HuH-7 (cell line): ENCODE data around the gene ELOF1.
A peak's percentile ranks its signal among the peaks of the same experiment; 100 is the strongest.
"Not testable (repeated sequence)": the region's sequence is repeated elsewhere in the genome, so short reads cannot be mapped to it uniquely, and the experiment has no call there.

Source experiments
- DNase-seq: peaks from one replicate; pipeline ENCODE4 v3.0.0; 2011; ENCODE audit warnings: low spot score

ELOF1 gene

DNA sequence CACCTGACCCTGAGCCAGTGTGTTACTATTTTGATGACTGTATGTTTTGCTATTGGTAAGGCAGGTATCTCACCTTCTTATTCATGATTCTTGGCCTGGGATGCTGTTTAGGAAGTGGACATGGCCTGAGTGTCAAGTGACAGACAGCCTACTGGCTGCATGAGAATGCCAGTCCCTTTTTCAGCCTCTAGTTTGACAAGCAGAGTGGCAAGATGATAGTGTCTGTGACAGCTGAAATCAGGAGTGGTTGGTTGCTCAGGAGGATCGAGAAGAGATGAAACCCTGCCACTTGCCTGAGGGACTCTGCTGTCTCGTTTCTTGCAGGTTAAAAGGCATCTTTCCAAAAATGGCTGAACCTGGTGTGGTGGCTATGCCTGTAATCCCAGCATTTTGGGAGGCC is 7.1 kb upstream of the ELOF1 start:
- DNase-seq: no peak

DNA sequence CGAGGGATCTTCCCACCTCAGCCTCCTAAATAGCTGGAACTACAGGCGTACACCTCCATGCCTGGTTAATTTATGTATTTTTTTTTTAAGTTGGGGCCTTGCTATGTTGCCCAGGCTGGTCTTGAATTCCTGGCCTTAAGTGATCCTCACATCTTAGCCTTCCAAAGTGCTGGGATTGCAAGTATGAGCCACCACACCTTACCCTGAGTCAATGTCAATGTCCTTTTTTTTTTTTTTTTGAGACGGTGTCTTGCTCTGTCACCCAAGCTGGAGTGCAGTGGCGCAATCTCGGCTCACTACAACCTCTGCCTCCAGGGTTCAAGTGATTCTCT is 6.6 kb upstream of the ELOF1 start:
- not testable (repeated sequence) for DNase-seq

DNA sequence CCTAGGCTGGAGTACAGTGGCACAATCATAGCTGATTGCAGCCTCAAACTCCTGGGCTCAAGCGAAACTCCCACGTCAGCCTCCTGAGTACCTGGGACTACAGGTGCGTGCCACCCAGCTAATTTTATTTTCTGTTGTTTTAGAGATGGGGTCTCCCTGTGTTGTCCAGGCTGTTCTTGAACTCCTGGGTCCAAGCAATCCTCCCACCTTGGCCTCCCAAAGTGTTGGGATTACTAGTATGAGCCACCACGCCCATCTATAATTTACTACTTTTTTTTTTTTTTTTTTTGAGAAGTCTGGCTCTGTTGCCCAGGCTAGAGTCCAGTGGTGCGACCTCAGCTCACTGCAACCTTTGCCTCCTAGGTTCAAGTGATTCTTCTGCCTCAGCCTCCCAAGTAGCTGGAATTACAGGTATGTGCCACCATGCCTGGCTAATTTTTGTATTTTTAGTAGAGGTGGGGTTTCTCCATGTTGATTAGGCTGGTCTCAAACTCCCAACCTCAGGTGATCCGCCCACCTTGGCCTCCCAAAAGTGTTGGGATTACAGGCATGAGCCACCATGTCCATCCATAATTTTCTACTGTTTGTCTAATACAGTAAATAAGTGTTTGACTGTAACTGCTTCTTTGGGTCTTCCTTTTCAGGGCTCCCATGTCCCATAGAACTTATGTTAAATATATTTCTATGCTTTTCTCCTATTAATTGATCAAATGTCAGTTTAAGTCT is 5.2 kb upstream of the ELOF1 start:
- DNase-seq: not testable (repeated sequence)

DNA sequence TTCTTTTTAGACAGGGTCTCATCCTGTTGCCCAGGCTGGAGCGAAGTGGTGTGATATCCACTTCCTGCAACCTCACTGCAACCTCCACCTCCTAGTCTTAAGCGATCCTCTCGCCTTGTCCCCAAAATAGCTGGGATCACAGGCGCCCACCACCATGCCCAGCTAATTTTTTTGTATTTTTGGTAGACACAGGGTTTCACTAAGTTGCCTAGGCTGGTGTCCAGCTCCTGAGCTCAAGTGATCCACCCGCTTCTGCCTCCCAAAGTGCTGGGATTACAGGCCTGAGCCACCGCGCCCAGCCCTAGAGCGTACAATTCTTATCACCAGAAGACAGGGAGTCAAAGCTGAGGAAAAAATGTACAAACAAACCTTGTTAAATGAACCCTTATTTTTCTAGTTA is 4.5 kb upstream of the ELOF1 start:
- DNase-seq: no peak

DNA sequence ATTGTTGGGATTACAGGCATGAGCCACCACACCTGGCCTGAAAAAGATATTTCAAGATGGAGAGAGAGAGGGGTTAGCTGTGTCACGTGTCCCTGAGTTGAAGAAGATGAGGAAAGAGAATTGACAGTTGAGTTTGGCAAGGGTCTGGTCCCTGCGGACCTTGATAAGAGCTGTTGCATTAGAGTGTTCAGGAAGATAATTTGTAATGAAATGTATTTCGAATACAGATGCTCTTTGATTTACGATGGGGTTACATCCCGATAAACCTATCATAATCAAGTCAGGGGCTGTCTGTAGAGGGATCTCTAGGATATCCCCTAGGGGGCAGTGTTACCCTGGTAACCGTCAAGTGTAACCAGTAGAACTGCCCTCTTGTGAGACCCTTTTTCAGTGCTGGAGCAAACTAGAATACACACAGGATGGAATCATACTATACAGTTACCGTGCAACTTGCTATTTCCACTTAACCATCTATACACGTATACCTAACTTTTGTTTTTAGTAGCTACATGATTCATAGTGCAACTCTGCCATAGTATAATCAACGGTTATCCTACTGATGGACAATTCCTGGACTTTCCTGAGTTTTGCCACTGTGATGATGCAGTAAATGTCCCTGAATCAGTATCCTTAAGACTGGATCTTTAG is 1.5 kb upstream of the ELOF1 start:
- DNase-seq: no peak

DNA sequence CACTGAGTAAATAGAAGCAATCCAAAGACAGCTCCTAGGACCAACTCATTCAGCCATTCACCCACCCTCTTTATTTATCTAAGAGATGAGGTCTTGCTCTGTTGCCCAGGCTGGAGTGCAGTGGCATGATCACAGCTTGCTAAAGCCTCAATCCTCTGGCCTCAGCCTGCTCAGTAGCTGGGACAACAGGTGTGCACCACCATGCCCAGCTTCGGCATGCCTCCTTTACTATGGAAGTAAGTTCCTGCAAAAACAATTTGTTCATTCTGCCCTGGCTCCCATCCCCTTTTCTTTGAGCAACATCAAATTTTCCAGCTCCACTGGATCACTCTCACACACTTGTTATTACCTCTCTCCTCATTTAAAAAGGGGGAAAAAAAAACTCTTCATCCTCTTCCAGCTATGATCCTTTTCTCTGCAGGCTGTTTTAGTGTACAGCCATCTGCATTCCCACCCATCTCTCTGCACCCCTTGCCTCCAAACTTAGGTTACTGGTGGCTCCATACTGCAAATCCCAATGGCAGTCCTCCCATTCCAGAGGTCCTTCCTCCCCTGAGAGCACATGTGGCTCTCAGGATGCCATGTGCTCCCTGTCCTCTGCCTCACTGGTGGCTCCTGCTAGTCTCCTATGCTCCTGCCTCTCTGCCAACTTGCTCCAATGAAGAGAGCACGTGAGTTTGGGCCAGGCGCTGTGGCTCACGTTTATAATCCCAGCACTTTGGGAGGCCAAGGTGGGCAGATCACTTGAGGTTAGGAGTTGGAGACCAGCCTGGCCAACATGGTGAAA is 2.2 kb downstream of the ELOF1 start:
- DNase-seq: no peak

DNA sequence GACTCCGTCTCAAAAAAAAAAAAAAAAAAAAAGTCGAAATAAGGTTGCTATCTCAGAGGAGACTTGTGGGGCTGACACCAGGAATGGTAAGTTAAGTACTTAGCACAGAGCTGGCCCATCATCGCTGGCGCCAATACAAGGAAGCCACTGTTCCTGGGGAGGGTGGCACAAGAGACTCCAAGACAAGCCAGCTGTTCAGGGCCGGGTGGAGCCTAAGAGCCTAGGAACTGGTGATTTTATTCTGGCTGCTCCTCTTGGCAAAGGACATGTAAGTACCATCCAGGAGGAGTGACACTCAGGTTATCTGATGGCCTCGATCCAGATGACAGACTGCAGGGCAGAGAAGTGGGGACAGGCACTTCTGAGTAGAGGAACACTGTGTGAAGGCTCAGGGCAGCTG is 3.8 kb downstream of the ELOF1 start:
- DNase-seq: no peak

DNA sequence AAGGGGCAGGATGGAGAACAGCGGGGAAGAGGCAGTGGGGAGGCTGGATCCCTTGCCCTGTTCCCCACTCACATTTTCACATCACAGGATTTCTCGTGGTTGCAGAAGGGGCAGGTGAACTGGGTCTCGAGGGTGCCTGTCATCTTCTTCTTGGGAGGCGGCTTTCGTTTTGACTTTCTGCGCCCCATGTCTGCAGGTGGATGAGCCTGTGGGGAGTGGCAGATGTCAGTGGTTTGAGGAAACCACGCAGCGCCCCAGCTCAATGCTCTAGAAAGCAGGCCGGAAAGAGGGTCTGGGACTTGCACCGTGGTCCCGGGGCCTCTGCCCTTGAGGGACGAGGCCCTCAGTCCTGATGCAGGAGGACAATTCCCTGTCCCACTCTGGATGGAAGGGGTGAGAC is 4.9 kb downstream of the ELOF1 start:
- no peak for DNase-seq

DNA sequence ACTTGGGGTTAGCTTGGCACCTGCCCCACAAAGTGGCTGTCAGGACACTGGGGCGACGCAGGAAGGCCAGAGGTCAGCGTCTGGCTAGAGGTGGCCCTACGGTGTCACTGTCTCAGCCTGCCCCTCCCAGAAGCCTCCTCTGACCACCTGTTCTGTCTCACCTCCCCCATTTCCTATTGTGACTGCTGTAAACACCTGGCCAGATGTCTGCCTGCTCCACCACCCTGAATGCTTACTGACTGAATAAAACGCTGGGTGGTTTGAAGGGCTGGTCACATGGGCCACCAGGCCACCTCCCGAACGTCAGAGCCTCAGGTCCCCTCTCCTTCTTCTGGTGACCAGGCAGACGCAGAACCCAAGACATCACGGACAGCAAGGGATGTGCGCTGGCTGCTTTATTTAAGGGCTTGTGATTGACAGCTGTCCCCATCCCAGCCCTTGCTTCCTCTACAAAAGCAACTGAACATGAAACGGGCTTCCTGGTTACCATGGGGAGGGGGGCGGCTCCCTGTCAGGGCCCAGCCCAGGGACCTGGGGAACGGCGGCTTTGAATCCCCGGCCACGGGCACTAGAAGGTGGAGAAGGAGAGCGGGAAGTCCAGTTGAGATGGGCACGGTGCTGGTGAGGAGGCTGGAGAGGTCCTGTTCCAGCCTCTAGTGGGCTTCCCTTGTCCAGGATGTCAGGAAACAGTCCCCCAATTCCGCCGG is 6.2 kb downstream of the ELOF1 start:
- no peak for DNase-seq

DNA sequence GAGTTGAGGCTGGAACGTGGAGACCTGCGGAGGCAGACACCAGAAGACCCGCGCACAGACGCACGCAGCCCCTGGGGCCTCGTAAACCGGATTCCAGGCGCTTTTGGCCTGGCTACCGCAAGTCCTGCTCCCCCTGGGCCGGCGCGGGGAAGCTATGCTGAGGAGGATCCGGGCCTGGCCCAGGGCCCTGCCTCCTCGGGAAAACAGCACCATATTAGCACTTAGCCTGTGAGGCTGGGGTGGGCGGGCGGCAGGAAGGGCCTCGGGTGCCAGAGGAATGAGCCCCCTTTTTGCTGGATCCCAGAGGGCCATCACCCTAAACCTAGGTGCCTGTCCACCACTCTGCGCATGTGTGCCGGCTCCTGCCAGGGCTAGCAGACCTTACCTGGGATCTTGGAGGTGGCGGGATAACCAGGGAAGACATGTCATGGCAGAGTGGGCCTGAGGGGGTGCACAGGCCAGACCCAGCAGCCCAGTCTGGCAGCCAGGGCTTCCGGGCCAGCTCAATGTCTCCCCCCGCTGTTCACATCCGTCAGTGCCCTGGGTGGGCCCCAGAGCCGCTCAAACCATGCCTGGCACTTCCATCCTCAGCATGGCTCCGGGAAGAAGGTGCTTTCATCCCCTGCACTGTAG is 7.3 kb downstream of the ELOF1 start:
- DNase-seq: no peak

DNA sequence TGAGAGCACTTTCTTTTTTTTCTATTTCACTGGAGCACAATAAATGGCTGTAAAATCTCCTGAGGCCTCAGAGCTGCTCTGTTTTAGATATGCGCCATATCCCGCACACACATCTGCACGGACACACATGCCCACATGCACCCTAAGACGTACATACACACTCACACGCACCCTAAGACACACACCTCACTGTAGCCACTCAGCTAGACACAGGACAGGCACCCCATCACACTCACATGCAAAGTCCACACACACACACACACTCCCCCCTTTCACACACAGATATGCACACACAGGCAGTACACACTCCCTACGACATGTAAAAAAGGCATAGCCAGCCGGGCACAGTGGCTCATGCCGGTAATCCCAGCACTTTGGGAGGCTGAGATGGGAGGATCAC is 8.8 kb downstream of the ELOF1 start:
- no peak for DNase-seq

DNA sequence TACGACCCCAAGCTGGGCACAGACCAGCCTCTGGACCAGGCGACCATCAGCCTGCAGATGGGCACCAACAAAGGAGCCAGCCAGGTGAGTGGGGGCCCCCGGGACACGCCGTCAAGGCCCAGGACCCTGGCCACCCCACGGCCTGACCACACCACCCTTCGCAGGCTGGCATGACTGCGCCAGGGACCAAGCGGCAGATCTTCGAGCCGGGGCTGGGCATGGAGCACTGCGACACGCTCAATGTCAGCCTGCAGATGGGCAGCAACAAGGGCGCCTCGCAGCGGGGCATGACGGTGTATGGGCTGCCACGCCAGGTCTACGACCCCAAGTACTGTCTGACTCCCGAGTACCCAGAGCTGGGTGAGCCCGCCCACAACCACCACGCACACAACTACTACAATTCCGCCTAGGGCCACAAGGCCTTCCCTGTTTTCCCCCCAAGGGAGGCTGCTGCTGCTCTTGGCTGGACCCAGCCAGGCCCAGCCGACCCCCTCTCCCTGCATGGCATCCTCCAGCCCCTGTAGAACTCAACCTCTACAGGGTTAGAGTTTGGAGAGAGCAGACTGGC is 9.6 kb downstream of the ELOF1 start:
- no peak for DNase-seq

DNA sequence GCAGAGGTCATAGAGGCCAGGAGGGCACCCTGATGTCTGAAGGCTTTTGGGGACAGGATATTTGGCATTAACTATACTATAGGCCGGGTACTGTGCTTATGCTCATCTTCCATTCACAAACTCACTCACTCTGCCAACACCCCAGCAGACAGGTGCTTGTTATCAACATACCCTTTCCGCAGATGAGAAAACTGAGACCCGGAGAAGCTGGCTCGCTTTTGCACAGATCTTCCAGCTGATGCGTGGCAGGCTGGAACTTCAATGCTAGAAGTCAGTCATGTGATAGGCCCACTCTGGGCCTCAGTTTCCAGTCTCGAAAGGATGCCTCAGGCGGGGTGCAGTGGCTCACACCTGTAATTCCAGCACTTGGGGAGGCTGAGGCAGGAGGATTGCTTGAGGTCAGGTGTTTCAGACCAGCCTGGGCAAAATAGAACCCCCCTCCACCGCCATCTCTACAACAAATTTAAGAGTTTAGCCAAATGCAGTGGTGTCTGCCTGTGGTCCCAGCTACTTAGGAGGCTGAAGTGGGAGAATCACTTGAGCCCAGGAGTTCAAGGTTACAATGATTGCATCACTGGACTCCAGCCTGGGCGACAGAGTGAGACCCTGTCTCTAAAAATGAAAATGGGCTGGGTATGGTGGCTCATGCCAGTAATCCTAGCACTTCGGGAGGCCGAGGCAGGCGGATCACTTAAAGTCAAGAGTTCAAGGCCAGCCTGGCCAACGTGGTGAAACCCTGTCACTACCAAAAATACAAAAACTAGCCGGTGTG is 10.9 kb downstream of the ELOF1 start:
- no peak for DNase-seq

DNA sequence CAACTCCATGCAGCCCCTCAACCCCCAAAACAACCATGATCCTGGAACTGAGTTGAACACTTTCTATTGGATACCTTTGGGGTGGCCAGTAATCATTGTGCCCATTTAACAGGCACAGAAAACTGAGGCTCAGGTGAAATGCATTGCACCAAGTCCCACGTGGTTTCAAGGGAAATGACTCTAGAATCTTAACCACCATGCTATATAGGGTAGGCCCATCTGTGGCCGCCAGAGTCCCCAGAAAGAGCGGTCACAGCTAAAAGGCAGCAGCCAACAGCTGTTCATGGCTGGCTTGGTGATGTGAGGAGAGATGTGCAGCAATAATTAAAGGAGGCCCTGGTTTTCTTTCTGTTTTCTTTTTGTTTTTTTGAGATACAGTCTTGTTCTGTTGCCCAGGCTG is 17.8 kb downstream of the ELOF1 start:
- no peak for DNase-seq

DNA sequence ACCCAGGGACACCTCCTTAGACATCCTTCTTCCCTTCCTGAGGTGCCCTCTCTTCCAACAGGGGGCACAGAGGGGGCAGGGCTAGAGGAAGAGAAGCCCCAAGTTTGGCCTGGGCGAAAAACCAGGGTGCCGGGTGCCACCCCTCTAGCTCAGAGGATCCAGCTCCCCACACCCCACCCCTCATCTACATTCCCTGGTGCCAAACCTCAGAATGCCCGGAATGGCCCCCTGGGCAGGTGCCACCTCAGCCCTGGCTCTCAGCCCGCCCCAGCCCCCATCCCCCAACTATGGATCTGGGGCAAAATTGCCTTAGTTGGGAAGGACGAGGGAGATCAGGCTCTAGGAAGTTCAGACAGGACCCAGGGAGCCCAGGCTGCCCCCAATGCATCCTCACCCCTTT is 18.4 kb downstream of the ELOF1 start:
- DNase-seq: no peak

DNA sequence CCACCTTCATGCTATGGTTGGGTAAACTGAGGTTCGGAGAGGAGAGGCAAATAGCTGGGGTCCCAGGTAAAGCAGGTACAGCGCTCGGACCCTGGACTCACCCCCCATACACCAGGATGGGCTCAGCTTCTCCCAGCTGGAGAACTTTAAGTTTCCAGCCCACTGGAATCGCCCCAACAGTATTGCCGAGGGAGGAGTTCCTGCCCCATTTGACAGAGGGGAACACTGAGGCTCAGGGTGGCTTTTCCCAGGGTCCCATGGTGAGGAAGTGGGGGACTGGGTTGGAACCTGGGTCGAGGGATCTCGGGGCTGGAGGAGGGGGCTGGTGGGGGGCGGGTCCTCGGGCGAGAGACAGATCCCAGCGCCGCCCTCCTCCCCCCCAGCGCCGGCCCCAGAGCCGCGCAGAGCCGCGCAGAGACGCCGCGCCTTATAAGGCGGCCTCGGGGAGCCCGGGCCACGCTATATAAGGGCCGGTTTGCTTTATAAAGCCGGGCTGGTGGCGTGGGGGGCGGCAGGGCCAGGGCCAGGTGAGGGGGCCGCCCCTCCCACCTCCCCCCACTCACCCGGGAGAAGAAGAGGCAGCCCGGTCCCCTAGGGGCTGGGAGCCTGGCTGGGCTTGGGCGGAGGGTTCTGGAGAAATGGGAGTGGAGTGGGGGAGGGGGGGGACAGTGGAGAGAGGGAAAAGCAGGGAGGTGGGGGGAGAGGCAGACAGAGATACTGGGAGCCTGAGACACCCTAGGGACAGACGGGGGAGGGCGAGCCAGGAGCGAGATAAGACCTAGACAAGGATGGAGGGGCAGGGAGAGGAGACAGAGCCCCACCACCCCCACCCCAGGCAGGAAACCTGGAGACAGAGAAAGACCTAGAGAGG is 19.3 kb downstream of the ELOF1 start:
- no peak for DNase-seq

DNA sequence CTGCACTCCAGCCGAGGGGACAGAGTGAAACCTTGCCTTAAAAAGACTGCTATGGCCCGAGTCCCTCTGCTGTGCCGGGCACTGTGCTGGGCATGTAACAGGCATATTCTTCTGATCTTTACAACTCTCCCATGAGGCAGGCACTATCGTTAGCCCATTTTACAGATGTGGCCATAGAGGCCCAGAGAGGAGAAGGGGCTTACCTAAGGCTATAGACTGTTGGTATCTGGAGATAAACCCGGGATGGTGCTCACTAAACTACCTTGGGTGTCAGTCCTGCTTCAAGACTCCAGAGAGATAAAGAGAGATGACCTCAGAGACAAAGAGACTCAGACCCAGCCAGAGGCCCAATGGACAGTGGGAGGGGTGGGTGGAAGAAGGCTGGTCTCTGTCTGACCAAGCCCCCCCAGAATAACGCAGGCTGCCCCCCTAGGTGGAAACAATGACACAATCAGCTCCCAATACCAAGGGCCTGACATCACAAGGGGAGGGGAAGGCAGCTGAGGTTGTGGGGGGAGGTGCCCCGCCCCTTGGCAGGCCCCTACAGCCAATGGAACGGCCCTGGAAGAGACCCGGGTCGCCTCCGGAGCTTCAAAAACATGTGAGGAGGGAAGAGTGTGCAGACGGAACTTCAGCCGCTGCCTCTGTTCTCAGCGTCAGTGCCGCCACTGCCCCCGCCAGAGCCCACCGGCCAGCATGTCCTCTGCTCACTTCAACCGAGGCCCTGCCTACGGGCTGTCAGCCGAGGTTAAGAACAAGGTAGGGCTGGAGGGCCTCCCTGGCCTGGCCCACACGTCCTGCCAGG is 20.6 kb downstream of the ELOF1 start, which contains the start of gene CNN1:
TSS of gene CNN1 (plus strand) at position 620 of the 805 bp plus-strand sequence. CDS start at position 697, 77 bp downstream.
- no peak for DNase-seq

DNA sequence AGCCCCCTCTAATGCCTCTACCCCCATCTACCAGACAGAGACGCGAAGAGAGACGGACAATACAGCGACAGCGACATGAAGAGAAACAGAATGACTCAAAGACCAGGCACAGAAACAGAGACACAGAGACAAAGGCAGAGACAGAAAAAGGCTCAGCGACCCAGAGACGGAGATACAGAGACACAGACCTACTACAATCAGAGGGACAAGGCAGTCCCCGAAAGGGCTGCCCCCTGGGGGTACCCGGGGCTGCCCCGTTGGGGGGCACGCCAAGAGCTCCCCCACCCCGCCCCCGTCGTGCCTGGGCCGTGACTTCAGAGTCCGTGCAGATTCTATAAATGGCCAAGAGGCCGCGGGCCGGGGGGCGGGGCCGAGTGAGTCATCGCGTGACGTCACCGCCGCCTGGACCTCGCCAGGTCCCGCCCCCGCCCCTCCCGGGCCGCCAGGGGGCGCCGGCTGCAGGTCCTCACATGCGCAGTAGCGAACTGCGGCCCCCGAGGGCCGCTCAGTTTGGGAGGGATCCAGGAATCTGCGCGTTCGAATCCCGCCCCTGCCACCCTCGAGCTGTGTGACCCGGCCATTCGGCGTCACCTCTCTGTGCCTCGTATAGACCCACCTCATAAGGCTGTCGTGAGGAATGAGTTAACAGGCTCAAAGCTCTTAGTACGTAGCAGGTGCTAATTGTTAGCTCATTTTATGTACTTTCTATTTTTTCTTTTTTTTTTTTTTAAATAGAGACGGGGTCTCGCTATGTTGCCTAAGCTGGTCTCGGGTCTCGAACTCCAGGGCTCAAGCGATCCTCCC is 23.0 kb downstream of the ELOF1 start:
- peak; percentile 89 for DNase-seq
